Ishikawa (cell line): ENCODE data around the gene QDPR.

Experiments used
- CEBPB ChIP-seq: IDR thresholded peaks from 2 replicates; pipeline ENCODE4 v1.6.1; 2012
- CREB1 ChIP-seq: IDR thresholded peaks from 2 replicates; pipeline ENCODE4 v1.6.1; 2012; ENCODE audit warnings: low read depth
- EGR1 ChIP-seq: IDR thresholded peaks from 2 replicates; pipeline ENCODE4 v1.6.1; 2012
- EP300 ChIP-seq: IDR thresholded peaks from 2 replicates; pipeline ENCODE4 v1.6.1; 2012; ENCODE audit warnings: borderline replicate concordance
- FOXM1 ChIP-seq: IDR thresholded peaks from 2 replicates; pipeline ENCODE4 v1.6.1; 2012; ENCODE audit warnings: low read depth, borderline replicate concordance
- NFIC ChIP-seq: IDR thresholded peaks from 2 replicates; pipeline ENCODE4 v1.6.1; 2012
- RAD21 ChIP-seq: IDR thresholded peaks from 2 replicates; pipeline ENCODE4 v1.6.1; 2012; ENCODE audit warnings: low read depth
- REST ChIP-seq: IDR thresholded peaks from 2 replicates; pipeline ENCODE4 v1.6.1; 2012; ENCODE audit warnings: low read depth, mild to moderate bottlenecking
- TAF1 ChIP-seq: IDR thresholded peaks from 2 replicates; pipeline ENCODE4 v1.6.1; 2012; ENCODE audit warnings: low read depth, mild to moderate bottlenecking
- TCF12 ChIP-seq: IDR thresholded peaks from 2 replicates; pipeline ENCODE4 v1.6.1; 2012; ENCODE audit warnings: low read depth
- TEAD4 ChIP-seq: IDR thresholded peaks from 2 replicates; pipeline ENCODE4 v1.6.1; 2012
- YY1 ChIP-seq: IDR thresholded peaks from 2 replicates; pipeline ENCODE4 v1.6.1; 2012; ENCODE audit warnings: low read depth
- ZBTB7A ChIP-seq: IDR thresholded peaks from 2 replicates; pipeline ENCODE4 v1.6.1; 2012; ENCODE audit warnings: low read depth
- TF ChIP-seq, protein P1 (sequence below): IDR thresholded peaks from 2 replicates; pipeline ENCODE4 v1.6.1; 2012
- TF ChIP-seq, protein P2 (sequence below): IDR thresholded peaks from 2 replicates; pipeline ENCODE4 v1.6.1; 2012

The QDPR gene

DNA sequence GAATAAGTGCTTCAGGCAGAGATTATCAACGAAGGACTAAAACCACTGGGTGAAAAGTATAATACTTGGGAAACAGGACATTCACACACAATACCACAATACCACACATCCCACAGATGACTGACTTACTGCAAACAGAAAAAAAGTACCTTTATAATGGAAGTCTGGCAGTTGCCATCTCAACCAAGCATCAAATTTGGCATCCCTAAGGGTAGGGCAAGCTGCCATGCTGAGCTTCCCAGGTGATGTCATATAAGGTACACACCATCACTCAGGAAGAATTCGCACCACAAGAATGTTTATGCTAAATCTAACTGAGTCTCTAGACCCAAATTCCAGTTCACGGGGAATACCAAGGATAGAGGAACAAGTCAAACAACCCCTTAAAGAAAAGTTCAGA is 9.1 kb downstream of the QDPR start:
- TF ChIP-seq REST (no peak), TCF12 (no peak)
- TF ChIP-seq, protein P1, sequence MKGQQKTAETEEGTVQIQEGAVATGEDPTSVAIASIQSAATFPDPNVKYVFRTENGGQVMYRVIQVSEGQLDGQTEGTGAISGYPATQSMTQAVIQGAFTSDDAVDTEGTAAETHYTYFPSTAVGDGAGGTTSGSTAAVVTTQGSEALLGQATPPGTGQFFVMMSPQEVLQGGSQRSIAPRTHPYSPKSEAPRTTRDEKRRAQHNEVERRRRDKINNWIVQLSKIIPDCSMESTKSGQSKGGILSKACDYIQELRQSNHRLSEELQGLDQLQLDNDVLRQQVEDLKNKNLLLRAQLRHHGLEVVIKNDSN: no peak

DNA sequence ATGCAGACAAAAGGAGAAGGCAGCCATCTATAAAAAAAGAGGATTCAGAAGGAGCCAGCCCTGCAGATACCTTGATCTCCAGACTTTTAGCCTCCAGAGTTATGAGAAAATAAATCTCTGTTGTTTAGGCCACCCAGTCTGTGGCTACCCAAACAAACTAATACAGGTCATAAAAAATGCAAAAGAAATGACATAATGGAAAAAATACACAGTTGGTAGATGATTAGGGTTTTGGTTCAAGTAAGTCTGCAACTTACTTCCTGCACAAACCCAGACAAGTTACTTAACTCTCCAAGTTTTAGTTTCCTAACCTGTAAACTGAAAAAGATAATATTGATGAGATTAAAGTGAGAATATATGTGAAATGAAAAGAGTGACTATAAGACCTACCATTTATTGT is 11.3 kb downstream of the QDPR start:
- TF ChIP-seq, protein P2, sequence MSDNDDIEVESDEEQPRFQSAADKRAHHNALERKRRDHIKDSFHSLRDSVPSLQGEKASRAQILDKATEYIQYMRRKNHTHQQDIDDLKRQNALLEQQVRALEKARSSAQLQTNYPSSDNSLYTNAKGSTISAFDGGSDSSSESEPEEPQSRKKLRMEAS: no peak
- TF ChIP-seq TEAD4 (no peak), REST (no peak), TAF1 (no peak), FOXM1 (no peak), EP300 (no peak), TCF12 (no peak), RAD21 (no peak), EGR1 (no peak), CREB1 (no peak), ZBTB7A (no peak), NFIC (no peak), YY1 (no peak), CEBPB (no peak)
- TF ChIP-seq, protein P1: no peak

DNA sequence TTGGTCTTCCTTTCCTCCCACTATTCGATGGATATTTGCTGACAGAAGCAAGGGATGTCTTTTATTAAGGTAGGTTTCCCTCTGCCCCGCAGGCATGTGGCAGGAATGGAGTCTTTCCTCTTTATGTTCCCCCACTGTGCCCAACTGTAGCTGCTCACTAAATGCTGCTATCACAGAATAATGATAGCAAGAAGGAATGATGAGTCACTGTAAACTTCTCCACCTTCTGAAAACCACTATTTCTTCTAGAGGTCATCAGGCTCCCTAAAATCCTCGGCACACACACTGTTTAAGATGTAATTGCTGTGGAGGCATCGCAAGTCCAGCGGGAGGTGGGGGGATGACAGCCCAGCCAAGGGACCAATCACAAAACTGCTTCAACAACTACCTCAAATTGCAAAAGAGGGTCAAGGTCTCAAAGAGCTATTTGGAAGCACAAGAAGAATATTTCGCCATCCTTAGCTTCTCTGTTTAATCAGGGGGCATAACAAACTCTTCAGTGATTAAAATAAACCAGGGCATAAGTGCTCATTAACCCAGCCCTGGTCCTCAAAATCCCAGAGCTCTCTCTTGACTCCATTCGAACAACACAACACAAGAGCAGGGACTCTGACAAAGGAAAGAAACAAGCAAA is 13.9 kb downstream of the QDPR start:
- TF ChIP-seq, protein P2: no peak
- TF ChIP-seq ZBTB7A (no peak), YY1 (no peak), EP300 (no peak), FOXM1 (no peak), REST (no peak), NFIC (no peak), CEBPB (no peak), RAD21 (no peak), TAF1 (no peak), CREB1 (no peak), EGR1 (no peak), TEAD4 (no peak), TCF12 (no peak)
- TF ChIP-seq, protein P1: no peak

- TF ChIP-seq RAD21 (no peak), ZBTB7A (no peak), TCF12 (no peak), FOXM1 (no peak), YY1 (no peak), REST (no peak), CREB1 (no peak), TAF1 (no peak)
- TF ChIP-seq, protein P2: no peak
- TF ChIP-seq, protein P1: no peak
These were observed 17.4 kb downstream of the QDPR start for GRCh38 chr4:17494258-17495190.
